Epithelial cell of esophagus (primary cell): Measurements from ENCODE around the gene TSPAN4.

Experiments used
- DNase-seq: peaks from one replicate; pipeline ENCODE4 v3.0.0; 2010; ENCODE audit warnings: low read depth
- H3K4me3 ChIP-seq: 2 replicates; pipeline ENCODE4 v1.5.1; 2011; ENCODE audit warnings: mild to moderate bottlenecking, low read length, control low read depth
- TF ChIP-seq, protein P1 (sequence below): IDR thresholded peaks from 2 replicates; pipeline ENCODE4 v1.5.1; 2011; ENCODE audit warnings: low read depth, mild to moderate bottlenecking, low read length, control low read depth, inconsistent platforms; ENCODE audit not compliant: insufficient read depth; ENCODE audit errors: missing control alignments

Gene TSPAN4

DNA sequence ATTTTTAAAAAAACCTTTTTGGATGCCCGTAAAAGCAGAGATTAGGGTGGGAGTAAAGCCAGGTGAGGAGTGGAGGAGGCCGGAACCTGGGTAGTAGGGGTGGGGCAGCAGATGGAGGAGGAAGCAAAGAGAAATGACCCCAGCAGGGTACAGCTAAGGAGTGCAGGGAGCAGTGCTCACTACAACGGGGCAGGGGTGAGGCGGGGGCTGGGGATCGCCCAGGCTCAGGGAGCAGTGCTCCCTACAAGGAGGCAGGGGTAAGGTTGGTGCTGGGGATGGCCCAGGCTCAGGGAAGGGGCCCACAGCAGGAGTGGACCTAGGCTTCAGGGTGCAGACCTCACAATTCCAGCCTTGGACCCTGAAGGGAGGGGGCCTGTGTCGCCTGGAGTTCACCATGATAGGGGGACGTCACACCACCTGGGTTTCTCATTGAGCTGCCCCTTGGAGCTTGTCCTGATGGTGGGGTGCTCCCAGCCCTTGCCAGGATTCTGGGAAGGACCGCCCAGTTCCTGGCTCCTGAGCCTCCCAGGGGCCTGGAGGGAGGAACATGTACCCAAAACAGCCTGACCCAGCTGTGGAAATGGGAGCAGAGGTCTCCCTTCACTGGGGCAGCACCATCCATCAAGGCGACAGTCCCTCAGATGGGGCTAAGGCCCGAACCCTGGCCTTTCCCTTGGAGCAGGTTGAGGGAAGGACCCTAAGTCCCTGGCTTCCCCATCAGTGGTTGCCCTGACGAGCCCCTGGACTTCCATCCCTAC, 26.8 kb upstream of the TSPAN4 start:
- DNase-seq = no peak
- H3K4me3 ChIP-seq = no peak overlapping the region
- TF ChIP-seq, protein P1, sequence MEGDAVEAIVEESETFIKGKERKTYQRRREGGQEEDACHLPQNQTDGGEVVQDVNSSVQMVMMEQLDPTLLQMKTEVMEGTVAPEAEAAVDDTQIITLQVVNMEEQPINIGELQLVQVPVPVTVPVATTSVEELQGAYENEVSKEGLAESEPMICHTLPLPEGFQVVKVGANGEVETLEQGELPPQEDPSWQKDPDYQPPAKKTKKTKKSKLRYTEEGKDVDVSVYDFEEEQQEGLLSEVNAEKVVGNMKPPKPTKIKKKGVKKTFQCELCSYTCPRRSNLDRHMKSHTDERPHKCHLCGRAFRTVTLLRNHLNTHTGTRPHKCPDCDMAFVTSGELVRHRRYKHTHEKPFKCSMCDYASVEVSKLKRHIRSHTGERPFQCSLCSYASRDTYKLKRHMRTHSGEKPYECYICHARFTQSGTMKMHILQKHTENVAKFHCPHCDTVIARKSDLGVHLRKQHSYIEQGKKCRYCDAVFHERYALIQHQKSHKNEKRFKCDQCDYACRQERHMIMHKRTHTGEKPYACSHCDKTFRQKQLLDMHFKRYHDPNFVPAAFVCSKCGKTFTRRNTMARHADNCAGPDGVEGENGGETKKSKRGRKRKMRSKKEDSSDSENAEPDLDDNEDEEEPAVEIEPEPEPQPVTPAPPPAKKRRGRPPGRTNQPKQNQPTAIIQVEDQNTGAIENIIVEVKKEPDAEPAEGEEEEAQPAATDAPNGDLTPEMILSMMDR = no peak

DNA sequence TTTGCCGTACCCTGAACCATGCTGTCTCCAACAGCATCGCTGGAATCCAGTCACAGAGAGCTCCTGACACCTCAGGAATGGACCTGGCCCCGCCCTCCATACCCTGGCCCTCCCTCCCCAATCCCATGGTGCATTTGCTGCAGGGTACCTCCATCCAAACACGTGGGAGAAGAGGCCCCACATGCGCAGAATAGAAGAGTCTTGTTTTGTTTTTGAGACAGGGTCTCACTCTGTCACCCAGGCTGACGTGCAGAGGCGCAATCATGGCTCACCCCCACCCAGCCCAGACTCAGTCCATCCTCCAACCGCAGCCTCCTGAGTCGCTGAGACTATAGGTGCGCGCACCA, 26.2 kb upstream of the TSPAN4 start:
- H3K4me3 ChIP-seq = no peak overlapping the region
- no peak for DNase-seq
- TF ChIP-seq, protein P1 = no peak

DNA sequence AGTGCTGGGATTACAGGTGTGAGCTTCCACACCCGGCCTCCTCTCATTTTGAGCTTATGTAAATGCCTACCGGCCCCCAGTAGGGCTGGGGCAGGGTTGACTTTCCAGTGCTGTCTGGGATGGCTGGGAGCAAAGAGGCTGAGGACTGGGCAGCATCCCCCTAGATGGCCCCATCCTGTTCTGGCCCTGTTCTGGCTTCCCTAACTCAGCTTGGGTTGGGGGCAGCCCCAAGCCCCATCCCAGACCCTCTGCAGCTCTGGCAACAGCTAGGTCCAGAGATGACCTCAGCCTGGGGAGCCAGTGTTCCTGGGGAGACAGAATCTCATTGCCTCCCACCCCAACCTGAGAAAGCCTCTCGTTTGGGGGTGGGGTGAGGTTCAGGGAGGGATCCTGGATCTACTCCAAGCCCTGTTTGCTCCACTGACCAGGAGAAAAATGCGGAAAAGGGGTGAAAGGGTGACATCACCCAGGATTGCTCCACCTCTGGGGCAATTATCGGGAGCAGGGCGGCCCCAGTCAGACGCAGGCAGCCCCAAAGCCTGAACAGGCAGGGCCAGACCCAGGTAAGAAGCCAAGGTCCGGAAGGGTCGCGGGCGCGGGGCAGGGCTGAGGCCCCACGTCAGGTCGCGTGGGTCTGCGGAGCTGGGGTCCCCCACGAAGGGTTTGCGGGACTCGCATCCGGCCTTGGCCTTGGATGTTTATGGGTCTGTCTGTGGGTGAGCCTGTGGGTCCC, 24.1 kb upstream of the TSPAN4 start, which contains the start of gene PNPLA2:
TSS of gene PNPLA2 (plus strand) at position 519 of the 733 bp plus-strand sequence. CDS start 805 bp downstream, outside the sequence.
- TF ChIP-seq, protein P1 = no peak
- DNase-seq = peak; percentile 79
- H3K4me3 ChIP-seq = peak within 1 kb of the TSS; percentile 61

DNA sequence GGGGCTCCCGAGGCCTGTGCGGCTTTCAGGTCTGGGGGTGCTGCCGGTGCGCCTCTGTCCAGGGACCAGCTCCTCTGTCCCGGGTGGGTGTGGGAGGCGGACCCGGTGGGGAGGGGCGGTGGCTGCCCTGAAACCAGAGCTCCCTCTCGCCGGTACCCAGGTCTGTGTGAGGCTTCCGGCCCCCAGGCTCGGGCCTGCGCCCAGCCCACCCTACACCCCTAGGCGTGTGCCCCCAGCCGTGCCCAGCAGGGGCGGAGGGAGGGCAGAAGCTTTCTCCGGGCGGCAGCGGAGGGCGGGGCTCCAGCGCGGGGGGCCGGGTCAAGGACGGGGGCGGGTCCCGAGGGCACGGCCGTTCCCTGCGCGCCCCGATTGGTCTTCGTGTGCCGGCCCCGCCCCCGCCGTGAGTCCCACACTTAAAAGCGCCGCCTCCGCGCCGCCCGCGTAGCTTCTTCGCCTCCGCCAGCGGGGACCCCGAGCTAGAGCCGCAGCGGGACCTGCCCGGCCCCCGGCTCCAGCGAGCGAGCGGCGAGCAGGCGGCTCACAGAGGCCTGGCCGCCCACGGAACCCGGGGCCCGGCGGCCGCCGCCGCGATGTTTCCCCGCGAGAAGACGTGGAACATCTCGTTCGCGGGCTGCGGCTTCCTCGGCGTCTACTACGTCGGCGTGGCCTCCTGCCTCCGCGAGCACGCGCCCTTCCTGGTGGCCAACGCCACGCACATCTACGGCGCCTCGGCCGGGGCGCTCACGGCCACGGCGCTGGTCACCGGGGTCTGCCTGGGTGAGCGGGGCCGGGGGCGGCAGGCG, 23.3 kb upstream of the TSPAN4 start:
- peak overlapping the region; percentile 61 for H3K4me3 ChIP-seq
- peak; percentile 92 for DNase-seq
- TF ChIP-seq, protein P1 = no peak

DNA sequence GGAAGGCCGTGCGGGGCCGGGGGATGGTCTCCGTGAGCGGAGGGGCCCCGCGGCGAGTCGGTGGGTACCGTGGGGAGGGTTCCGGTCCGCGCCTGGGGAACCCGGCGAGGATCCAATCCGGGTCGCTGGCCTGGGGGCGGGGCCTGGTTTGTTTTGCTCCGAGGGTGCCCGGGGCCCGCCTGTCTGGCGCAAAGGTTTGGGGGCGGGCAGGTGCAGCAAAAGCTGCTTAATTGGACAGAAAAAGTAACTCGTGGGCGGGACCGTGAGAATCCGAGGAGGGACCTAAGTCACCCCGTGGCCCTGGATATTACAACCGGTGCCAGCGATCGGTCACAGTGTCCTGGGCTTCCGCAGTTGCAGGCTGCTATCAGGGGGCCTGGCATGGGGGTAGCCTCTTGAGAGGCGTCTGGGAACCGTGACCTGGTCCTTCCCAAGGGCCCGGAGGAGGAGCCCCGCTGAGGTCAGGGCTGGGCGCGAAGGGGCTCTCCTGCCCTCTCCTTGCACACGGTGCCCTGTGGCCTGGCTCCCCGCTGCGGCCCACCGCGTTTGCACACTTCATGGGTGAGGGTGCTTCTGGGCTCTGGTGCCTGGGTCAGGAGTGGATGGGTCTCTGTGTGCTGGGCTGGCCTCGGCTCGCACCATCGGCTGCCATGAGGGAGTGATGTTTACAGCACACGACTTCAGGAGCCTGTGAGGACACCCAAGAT, 22.6 kb upstream of the TSPAN4 start:
- TF ChIP-seq, protein P1 = no peak
- peak; percentile 85 for DNase-seq
- H3K4me3 ChIP-seq = peak overlapping the region; percentile 61
